Common myeloid progenitor, CD34-positive (primary cell): ENCODE results near the gene AGAP1.

Source experiments
- CTCF ChIA-PET: fragments of 350-600 bp; sonication (Branson Sonifier 250); formaldehyde crosslinking; loops from one replicate; lab custom pipeline; 2021; ENCODE audit warnings: antibody characterized with exemption; lab: Charles Lee
- POLR2A ChIA-PET: fragments of 350-600 bp; sonication (Branson Sonifier 250); formaldehyde crosslinking; loops from one replicate; lab custom pipeline; 2021; ENCODE audit warnings: antibody characterized with exemption; lab: Charles Lee
- DNase-seq, 3 donors: peaks; one replicate each; pipeline versions ENCODE4 v3.0.0 to v3.0.0-alpha.2; 2013
- H3K27ac ChIP-seq, 2 experiments: 1 replicate in 1 of 2; 2 replicates in 1 of 2; pipeline ENCODE4 v1.7.0; 2013; ENCODE audit warnings: inconsistent platforms in 2 of 2, low read length in 2 of 2, mild to moderate bottlenecking in 2 of 2, low read depth in 1 of 2, moderate library complexity in 1 of 2; ENCODE audit not compliant: severe bottlenecking in 2 of 2, insufficient read depth in 1 of 2, poor library complexity in 1 of 2
- H3K27me3 ChIP-seq, 5 experiments: replicated peaks in 2 of 5; 1 replicate in 3 of 5; 2 replicates in 2 of 5; pipeline versions ENCODE4 v1.6.1 to v1.7.0; 2013; ENCODE audit warnings: low read length in 4 of 5, mild to moderate bottlenecking in 2 of 5, moderate library complexity in 2 of 5, inconsistent platforms in 1 of 5; ENCODE audit not compliant: insufficient read depth in 5 of 5, control insufficient read depth in 4 of 5
- H3K36me3 ChIP-seq, 4 experiments: 1 replicate in 2 of 4; 2 replicates in 2 of 4; pipeline versions ENCODE4 v1.6.1 to v1.7.0; 2013; ENCODE audit warnings: low read length in 3 of 4, control low read depth in 1 of 4, mild to moderate bottlenecking in 1 of 4; ENCODE audit not compliant: control insufficient read depth in 4 of 4, insufficient read depth in 4 of 4
- H3K4me1 ChIP-seq, 4 experiments: 1 replicate in 3 of 4; 2 replicates in 1 of 4; pipeline versions ENCODE4 v1.6.1 to v1.7.1; 2013; ENCODE audit warnings: low read length in 3 of 4, mild to moderate bottlenecking in 3 of 4, control low read depth in 1 of 4, inconsistent platforms in 1 of 4, moderate library complexity in 1 of 4; ENCODE audit not compliant: control insufficient read depth in 4 of 4, insufficient read depth in 4 of 4; ENCODE audit errors: control extremely low read depth in 1 of 4
- H3K4me3 ChIP-seq, 7 experiments: 1 replicate in 4 of 7; 2 replicates in 3 of 7; pipeline versions ENCODE4 v1.5.1 to v1.7.0; 2013; ENCODE audit warnings: mild to moderate bottlenecking in 7 of 7, low read length in 6 of 7, moderate library complexity in 6 of 7, inconsistent platforms in 2 of 7, low read depth in 2 of 7, control low read depth in 1 of 7; ENCODE audit not compliant: insufficient read depth in 4 of 7, control insufficient read depth in 1 of 7; ENCODE audit errors: extremely low read depth in 1 of 7
- H3K9me3 ChIP-seq, 5 experiments: 1 replicate in 4 of 5; 2 replicates in 1 of 5; pipeline versions ENCODE4 v1.6.1 to v1.7.1; 2013; ENCODE audit warnings: low read length in 4 of 5, mild to moderate bottlenecking in 2 of 5, inconsistent platforms in 1 of 5, low read depth in 1 of 5, moderate library complexity in 1 of 5; ENCODE audit not compliant: control insufficient read depth in 4 of 5, insufficient read depth in 2 of 5; ENCODE audit errors: control extremely low read depth in 1 of 5
- WGBS: methylation state at CpG from one replicate; pipeline ENCODE4 v1.1.5; 2013; ENCODE audit not compliant: insufficient coverage; 5-methylcytosine and 5-hydroxymethylcytosine counted together

The AGAP1 gene

GRCh38 chr2:235879116-235879515 lies 385.3 kb downstream of the AGAP1 start:
- DNase-seq: no peak
- H3K4me3 ChIP-seq: no peak overlapping the region
- H3K36me3 ChIP-seq: no peaks in the 10 kb centered on the region
- no peaks in the 10 kb centered on the region for H3K9me3 ChIP-seq
- WGBS: 100% methylated on average over 6 of the region's 7 CpGs
- H3K4me1 ChIP-seq: no peaks in the 10 kb centered on the region
- no peaks in the 10 kb centered on the region for H3K27me3 ChIP-seq
- H3K27ac ChIP-seq: no peak overlapping the region
- POLR2A ChIA-PET: no interaction called here
- CTCF ChIA-PET: no interaction called here

DNA sequence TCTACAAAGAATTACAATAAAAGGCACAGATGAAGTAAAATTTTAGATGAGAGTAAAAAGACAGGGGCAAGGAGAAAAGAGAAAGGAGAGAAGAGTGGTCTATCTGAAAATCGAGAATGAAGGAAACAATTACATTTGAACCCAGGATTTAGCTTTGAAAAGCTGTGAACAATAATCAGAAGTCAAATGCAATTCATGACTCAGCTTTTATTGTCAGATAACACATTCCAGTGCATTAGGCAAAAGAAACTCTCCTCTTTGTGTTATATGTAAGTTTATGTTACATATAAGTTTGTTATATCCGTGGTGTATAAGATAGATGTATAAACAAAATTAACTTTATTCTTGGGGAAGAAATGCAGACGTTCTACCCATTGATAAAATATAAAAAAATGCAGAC lies 389.8 kb downstream of the AGAP1 start:
- 83% methylated on average over 1 of the region's 3 CpGs for WGBS
- Histone ChIP-seq H3K27me3 (no peaks in the 10 kb centered on the region), H3K36me3 (no peaks in the 10 kb centered on the region), H3K27ac (no peak overlapping the region), H3K9me3 (no peaks in the 10 kb centered on the region), H3K4me3 (no peak overlapping the region), H3K4me1 (no peaks in the 10 kb centered on the region)
- ChIA-PET POLR2A (no interaction called here), CTCF (no interaction called here)
- no peak for DNase-seq

DNA sequence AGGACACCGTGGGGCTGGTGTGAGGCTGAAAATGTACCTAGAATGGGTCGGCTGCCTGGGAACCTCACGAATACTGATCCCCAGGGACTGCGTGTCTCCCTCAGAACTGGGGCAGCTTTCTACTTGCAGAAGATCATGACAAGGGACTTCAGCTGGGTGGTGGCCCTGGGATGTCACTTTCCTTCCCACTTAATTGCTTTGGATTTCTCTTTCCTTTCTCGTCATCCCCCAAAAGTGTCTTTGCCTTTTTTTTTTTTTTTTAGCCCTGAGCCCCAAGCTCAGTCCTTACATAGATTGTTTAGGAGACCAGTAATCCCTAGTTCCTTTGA lies 395.4 kb downstream of the AGAP1 start:
- Histone ChIP-seq H3K27ac (no peak overlapping the region), H3K4me3 (no peak overlapping the region), H3K36me3 (no peaks in the 10 kb centered on the region), H3K4me1 (no peaks in the 10 kb centered on the region), H3K27me3 (no peaks in the 10 kb centered on the region), H3K9me3 (no peaks in the 10 kb centered on the region)
- ChIA-PET CTCF (interaction anchor here (1.0 kb wide), 1 partner anchor 292 kb away, joined by 3 read pairs; no protein-coding TSS in a partner anchor), POLR2A (no interaction called here)
- DNase-seq: no peak
- WGBS: 98% methylated on average over 4 of the region's 5 CpGs

GRCh38 chr2:235893129-235893698 lies 399.4 kb downstream of the AGAP1 start:
- no peak overlapping the region for H3K4me3 ChIP-seq
- H3K36me3 ChIP-seq: no peaks in the 10 kb centered on the region
- H3K27me3 ChIP-seq: no peaks in the 10 kb centered on the region
- CTCF ChIA-PET: no interaction called here
- H3K9me3 ChIP-seq: peaks cover 0 to 2% (median 0%) of the 10 kb centered on the region in 5 experiments
- no peak for DNase-seq
- WGBS: 97% methylated on average over 24 of the region's 27 CpGs
- no peaks in the 10 kb centered on the region for H3K4me1 ChIP-seq
- H3K27ac ChIP-seq: no peak overlapping the region
- POLR2A ChIA-PET: no interaction called here

GRCh38 chr2:235894839-235895238 lies 401.0 kb downstream of the AGAP1 start:
- CTCF ChIA-PET: no interaction called here

GRCh38 chr2:235896061-235896460 lies 402.2 kb downstream of the AGAP1 start:
- no peak overlapping the region for H3K27ac ChIP-seq
- no peak for DNase-seq
- H3K9me3 ChIP-seq: peaks cover 0 to 2% (median 0%) of the 10 kb centered on the region in 5 experiments
- H3K27me3 ChIP-seq: no peaks in the 10 kb centered on the region
- POLR2A ChIA-PET: no interaction called here
- 100% methylated on average over 1 of the region's 2 CpGs for WGBS
- H3K4me3 ChIP-seq: no peak overlapping the region
- CTCF ChIA-PET: no interaction called here
- H3K4me1 ChIP-seq: no peaks in the 10 kb centered on the region
- no peaks in the 10 kb centered on the region for H3K36me3 ChIP-seq

More at GRCh38 chr2:235894839-235895238, 401.0 kb downstream of the AGAP1 start:
- Histone ChIP-seq H3K9me3 (peaks cover 0 to 2% (median 0%) of the 10 kb centered on the region in 5 experiments), H3K36me3 (no peaks in the 10 kb centered on the region), H3K27ac (no peak overlapping the region), H3K27me3 (no peaks in the 10 kb centered on the region), H3K4me3 (no peak overlapping the region), H3K4me1 (no peaks in the 10 kb centered on the region)
- WGBS: 96% methylated on average over 10 of the region's 10 CpGs
- DNase-seq: no peak
- POLR2A ChIA-PET: no interaction called here

DNA sequence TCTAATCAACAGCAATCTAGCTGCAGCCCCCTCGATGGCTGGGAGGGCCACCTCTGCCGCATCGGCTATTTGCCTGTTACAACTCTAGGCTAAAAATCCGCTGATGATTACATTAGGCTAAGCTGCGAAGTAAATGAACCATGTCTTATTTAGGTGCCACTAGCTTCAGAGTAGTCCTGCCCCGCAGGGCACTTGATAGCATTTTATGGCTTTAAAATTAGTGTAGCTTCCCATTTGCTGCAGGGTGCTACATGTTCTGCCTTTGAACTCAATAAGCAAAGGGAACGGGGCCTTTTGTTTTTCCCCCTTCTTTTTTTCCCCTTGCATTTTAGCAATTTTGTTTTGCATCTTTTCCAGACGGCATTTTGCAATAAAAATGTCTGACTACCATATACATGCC lies 404.1 kb downstream of the AGAP1 start:
- H3K4me1 ChIP-seq: no peaks in the 10 kb centered on the region
- ChIA-PET CTCF (no interaction called here), POLR2A (no interaction called here)
- H3K27ac ChIP-seq: no peak overlapping the region
- H3K27me3 ChIP-seq: peaks cover 0 to 3% (median 0%) of the 10 kb centered on the region in 5 experiments
- peaks cover 0 to 2% (median 0%) of the 10 kb centered on the region in 5 experiments for H3K9me3 ChIP-seq
- 70% methylated on average over 5 of the region's 8 CpGs for WGBS
- no peak for DNase-seq
- H3K4me3 ChIP-seq: no peak overlapping the region
- H3K36me3 ChIP-seq: no peaks in the 10 kb centered on the region
